Activated T-cell treated with anti-CD3 and anti-CD28 coated beads, Interleukin-2, amount 50 U/mL, for 48 hours (primary cell): ENCODE results near the gene DCUN1D2.
A peak's percentile ranks its signal among the peaks of the same experiment; 100 is the strongest.
"Not testable (repeated sequence)": the region's sequence is repeated elsewhere in the genome, so short reads cannot be mapped to it uniquely, and the experiment has no call there.

ENCODE experiments used
- DNase-seq, 2 experiments: peaks; one replicate each; pipeline ENCODE4 v3.0.0-alpha.2; 2020

DCUN1D2 gene

GRCh38 chr13:113445791-113446487 lies 44.6 kb downstream of the DCUN1D2 start:
- DNase-seq: no peak

DNA sequence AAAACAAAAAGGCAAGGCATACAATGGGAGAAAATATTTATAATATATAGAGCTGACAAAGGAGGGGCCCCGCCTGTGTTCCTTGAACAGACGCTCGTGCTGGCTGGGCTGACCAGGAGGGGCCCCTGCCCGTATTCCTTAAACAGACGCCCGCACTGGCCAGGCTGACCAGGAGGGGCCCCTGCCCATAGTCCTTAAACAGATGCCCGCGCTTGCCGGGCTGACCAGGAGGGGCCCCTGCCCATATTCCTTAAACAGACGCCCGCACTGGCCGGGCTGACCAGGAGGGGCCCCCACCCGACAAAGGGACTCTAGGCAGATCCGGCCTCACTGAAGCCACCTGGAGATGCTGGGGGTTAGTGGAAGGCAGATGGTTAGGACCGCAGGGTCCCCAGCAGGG lies 46.5 kb downstream of the DCUN1D2 start:
- DNase-seq: no peak

DNA sequence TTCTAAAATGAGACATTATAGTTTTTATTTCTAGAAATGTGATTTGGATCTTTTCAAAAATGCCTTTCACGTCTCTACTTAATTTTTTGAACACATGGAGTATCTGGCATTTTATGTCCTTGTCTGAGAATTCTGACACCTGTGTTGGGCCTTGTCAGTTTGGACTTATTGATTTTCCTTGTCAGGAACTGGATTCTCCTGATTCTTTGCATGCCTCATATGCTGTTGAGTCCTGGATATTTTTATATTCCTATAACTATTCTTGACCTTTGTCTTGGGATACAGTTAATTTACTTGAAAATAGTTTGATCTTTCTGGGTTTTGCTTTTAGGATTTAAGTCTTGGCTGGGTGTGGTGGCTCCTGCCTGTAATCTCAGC lies 47.5 kb downstream of the DCUN1D2 start:
- DNase-seq: no peak

DNA sequence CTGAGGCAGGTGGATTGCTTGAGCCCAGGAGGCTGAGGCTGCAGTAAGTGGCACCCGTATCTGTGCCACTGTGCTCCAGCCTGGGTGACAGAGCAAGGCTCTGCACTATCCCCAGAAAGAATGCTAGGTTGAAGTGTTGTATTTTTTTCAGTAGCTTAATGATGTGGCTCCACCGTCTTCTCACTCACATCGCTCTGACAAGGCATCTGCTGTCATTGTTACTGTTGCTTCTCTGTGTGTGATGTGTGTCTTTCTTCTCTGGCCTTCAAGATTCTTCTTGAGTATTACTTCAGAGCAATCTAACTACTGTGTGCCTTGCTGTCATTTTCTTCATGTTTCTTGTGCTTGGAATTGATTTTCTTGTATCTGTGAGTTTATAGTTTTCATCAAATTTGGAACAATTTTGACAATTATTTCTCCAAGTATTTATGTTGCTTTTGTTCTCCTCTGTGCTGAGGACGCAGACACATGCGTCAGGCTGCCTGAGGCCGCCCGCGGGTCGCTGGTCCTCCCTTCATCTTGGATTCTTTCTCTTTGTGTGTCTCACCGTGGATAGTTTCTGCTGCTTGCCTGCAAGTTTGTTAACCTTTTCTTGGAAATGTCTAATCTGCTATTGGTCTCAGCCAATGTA lies 48.0 kb downstream of the DCUN1D2 start:
- DNase-seq: no peak

DNA sequence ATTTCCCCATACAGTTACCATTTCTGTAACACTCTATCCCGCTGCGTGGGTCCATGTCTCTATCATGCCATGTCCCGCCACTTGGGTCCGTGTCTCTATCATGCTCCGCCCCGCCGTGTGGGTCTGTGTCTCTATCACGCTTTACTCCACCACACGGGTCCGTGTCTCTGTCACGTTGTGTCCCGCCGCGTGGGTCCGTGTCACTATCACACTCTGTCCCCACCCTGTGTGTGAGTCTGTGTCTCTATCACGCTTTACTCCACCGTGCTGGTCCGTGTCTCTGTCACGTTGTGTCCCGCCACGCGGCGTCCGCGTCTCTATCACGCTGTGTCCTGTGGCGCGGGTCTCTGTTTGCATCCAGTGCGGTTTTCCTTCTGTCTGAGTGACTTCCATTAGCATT lies 48.9 kb downstream of the DCUN1D2 start:
- DNase-seq: no peak

GRCh38 chr13:113437408-113438010 lies 53.0 kb downstream of the DCUN1D2 start:
- no peak for DNase-seq

DNA sequence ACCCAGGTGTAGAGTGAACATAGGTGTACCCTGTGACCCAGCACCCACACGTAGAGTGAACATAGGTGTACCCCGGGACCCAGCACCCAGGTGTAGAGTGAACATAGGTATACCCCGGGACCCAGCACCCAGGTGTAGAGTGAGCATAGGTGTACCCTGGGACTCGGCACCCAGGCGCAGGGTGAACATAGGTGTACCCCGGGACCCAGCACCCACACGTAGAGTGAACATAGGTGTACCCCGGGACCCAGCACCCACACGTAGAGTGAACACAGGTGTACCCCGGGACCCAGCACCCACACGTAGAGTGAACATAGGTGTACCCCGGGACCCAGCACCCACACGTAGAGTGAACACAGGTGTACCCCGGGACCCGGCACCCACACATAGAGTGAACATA lies 53.6 kb downstream of the DCUN1D2 start:
- not testable (repeated sequence) for DNase-seq

DNA sequence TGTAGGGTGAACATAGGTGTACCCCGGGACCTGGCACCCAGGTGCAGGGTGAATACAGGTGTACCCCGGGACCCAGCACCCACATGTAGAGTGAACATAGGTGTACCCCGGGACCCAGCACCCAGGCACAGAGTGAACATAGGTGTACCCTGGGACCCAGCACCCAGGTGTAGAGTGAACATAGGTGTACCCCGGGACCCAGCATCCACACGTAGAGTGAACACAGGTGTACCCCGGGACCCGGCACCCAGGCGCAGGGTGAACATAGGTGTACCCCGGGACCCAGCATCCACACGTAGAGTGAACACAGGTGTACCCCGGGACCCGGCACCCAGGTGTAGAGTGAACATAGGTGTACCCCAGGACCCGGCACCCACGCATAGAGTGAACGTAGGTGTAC lies 54.6 kb downstream of the DCUN1D2 start:
- peak in 1 of 2 experiments; percentile 26 for DNase-seq

DNA sequence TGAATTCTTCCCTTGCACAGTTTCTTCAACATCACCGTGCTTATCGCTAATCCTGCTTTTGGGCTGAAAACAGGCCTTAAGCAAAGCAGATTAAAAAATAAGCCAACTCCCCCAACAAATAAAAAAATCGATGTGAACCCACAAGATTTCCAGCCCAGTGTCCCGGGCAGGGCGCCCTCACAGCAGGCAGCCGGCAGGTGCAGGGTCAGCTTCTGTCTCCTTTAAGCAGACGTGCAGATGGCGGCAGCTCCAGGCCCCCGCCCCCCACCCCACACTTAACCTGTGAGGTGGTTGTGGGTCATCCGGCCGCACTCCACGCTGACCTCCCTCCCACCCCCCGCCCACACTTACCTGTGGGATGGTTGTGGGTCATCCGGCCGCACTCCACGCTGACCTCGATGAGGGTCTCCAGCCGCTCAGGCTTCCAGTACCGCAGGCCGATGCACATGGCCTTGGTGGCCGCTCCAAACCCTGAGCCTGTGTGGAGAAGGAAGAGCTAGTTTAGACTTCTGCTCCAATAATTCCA lies 57.1 kb downstream of the DCUN1D2 start:
- no peak for DNase-seq

DNA sequence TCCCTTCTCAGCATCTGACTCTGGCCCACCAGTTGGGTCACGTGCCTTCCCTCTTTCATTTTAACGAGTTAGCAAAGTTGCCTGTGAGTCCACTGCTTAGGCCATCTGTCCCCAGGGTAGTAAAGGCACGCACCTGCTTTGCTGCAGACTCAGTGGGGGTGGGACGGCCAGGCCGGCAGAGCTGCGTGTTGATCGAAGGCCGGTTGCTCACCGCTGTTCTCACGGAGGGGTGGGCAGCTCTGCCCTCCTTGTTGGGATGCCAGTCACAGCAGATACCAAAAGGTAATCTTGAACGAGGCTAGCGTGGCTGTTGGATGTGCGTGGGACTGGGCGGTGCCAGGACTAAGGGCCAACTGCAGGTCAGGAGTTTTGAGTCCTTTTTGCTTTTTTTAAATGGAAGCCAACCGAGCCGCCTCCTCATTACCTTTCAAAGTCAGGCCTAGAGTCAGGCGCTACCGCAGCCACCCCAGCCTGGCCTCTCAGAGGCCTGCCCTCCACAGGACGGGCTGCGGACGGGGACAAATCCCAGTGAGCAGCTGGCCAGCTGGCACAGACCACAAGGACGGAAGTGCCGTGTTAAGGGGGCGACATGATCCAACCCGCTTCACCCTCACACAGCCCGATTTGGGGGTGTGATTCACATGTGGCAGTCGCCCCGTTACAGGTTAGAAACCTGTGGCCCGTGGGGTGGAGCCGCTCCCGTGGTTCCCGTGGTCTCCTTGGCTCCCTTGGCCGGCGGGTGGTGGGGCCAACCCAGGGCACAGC lies 57.8 kb downstream of the DCUN1D2 start:
- DNase-seq: no peak

DNA sequence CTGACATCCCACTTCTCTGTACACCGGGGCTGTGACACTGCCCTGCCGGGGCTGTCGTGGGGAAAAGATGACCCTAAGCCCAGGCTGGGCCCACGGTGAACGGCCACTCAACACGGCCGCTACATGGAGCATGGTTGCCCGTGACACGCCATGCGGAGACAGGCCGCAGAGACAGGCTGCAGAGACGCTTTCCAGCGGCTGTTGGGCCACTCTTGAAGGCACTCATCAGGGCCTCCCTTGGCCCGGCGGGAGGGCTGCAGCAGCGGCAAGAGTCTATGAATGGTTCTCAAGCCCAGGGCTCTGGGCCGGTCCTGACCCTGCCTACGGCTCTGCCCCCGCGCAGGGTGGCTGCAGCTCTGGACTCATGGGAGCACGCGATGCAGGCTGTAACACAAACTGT lies 59.3 kb downstream of the DCUN1D2 start:
- no peak for DNase-seq

GRCh38 chr13:113430378-113431110 lies 60.0 kb downstream of the DCUN1D2 start:
- DNase-seq: no peak

DNA sequence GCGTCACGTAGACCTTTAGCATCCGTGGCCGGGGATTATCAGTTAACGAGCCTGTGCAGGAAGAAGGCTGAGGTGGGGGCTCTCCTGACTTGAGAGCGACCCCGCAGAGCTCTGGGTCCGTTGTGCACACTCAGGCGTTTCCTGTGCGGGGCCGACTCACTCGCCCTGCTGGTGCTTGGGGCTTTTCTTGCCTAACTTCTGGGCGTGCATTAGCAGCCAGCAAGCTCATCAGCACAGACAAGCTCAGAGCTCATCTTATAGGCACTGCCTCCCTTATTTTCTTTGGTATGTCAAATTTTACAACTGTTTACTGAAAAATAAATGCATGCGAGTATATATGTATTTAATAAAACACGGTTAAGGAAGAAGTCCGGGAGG lies 60.9 kb downstream of the DCUN1D2 start:
- no peak for DNase-seq

GRCh38 chr13:113428871-113429607 lies 61.5 kb downstream of the DCUN1D2 start:
- no peak for DNase-seq

- DNase-seq: no peak
Observed at GRCh38 chr13:113428469-113428865, 62.0 kb downstream of the DCUN1D2 start.

GRCh38 chr13:113427562-113428468 lies 62.7 kb downstream of the DCUN1D2 start:
- DNase-seq: no peak

DNA sequence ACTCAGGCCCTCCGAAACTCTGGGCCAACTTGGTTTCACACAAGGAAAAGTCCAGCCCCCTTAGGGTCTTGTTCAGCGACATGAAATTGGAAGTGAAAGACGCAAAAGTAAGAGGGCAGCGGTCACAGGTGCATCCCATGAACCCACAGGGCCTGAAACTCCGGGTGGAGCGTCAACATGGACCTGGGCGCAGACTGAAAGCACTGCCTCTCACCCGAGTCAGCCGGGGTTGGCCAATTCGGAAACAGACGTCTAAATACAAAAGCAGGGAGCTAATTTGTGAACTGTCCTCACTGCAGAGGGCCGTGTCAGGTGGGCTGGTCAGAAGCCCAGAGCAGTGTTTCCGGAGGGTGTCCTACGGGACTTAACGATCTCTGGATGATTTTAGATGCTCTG lies 63.9 kb downstream of the DCUN1D2 start:
- DNase-seq: no peak

DNA sequence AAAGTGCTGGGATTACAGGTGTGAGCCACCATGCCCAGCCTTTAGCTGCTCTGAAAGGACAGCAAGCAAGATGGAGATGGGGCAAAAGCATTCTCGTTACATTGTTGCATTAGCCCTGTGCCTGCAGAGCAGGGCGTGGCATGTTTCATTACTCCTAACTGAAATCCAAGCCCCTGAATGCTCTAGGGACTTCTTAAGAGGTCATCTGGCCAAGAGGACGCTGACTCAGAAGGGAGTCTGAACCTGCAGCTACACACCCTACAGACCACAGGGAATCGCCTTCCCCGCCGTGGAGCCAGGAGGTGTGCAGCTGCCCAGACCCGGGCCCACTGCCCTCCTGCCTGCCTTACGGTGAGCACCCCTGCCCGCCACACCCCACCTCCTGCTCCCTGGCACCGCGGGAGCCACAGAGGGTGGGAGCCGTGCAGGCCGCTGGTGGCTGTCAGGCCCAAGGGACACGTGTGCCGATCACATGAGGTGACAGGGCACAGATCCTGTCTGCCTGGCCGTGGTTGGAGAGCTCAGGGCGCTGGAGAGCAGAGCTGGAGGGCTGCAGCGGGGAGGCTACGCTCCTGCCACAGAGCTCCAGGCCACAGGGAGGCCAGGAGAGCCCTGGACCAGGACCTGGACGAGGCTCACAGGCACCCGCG lies 64.4 kb downstream of the DCUN1D2 start:
- DNase-seq: no peak

DNA sequence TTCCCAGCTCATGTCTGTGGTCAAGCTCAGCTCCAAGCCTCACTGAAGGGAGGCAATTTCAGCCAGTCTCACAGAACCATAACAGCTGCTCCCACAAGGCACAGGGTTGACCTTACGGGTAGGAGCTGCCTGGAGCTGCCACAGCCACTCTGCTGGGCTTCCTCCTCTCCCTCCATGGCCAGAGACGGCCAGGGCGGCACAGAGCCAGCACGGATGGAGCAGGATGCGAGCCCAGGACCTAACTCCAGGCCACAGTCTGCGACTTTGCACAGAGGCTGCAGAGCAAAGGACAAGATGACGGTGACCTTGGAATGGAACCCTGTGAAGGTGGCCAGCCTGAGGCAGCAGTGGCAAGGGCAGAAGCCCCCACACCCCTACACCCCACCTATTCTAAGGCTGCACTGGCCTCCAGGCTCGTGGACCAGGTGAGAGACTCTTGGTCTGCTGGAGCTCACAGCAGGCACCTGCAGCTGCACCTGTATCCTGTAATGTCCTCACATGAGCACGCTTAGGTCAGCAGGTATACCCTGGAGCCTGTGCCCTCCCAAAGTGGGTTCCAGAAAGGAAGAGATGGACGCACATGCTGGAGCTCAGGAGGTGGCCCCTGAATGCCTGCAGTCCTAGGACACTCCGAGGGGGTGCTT lies 66.9 kb downstream of the DCUN1D2 start:
- DNase-seq: no peak
